ENCODE data around the gene ATP9A. TPM values are rescaled to one million over a fixed set of nuclear protein-coding genes. Genes with fewer than 3 reads are reported as not detected.

ATP9A gene
- total and polyA plus RNA-seq, 10 of the 15 experiments (the other 5 are each of a cell fraction or from before 2014, with no cell fraction given) = 0.03 to 0.81 (median 0.14) TPM

DNA sequence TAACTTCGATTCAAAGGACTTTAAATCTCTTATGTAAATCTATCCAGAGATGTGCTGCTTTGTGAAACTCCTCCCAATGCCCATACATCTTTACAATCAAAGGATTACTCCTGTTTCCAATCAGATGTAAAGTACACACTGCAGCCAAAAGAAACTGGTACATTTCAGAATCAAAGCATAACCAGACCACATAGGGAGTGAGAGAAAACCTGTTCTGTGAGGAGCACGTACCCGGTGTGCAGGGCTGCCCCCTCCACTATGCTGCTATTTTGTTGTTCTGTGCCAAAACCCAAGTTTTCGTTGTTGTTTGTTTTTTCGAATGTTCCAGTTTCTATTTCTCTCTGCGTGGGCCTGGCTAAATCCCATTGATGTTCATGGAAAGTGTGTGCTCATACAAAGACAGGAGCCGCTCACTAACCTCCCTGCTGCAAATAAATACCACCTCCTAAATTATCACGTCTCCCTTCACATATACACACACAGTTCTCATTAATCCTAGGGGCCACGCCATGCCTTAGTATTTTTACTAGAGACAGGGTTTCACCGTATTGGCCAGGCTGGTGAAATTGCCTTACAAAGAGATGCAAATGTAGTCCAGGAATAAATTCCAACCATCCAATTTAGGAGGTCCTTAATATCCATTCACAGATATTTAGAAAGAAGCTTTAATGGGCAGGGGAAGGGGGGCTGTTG, 52.9 kb downstream of the ATP9A start (continued):
- TF ChIP-seq, protein P1, sequence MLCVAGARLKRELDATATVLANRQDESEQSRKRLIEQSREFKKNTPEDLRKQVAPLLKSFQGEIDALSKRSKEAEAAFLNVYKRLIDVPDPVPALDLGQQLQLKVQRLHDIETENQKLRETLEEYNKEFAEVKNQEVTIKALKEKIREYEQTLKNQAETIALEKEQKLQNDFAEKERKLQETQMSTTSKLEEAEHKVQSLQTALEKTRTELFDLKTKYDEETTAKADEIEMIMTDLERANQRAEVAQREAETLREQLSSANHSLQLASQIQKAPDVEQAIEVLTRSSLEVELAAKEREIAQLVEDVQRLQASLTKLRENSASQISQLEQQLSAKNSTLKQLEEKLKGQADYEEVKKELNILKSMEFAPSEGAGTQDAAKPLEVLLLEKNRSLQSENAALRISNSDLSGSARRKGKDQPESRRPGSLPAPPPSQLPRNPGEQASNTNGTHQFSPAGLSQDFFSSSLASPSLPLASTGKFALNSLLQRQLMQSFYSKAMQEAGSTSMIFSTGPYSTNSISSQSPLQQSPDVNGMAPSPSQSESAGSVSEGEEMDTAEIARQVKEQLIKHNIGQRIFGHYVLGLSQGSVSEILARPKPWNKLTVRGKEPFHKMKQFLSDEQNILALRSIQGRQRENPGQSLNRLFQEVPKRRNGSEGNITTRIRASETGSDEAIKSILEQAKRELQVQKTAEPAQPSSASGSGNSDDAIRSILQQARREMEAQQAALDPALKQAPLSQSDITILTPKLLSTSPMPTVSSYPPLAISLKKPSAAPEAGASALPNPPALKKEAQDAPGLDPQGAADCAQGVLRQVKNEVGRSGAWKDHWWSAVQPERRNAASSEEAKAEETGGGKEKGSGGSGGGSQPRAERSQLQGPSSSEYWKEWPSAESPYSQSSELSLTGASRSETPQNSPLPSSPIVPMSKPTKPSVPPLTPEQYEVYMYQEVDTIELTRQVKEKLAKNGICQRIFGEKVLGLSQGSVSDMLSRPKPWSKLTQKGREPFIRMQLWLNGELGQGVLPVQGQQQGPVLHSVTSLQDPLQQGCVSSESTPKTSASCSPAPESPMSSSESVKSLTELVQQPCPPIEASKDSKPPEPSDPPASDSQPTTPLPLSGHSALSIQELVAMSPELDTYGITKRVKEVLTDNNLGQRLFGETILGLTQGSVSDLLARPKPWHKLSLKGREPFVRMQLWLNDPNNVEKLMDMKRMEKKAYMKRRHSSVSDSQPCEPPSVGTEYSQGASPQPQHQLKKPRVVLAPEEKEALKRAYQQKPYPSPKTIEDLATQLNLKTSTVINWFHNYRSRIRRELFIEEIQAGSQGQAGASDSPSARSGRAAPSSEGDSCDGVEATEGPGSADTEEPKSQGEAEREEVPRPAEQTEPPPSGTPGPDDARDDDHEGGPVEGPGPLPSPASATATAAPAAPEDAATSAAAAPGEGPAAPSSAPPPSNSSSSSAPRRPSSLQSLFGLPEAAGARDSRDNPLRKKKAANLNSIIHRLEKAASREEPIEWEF (IDR thresholded peaks at IDR 0.05; ENCODE audit: insufficient replicate concordance, low read depth, low read length) = no peak

DNA sequence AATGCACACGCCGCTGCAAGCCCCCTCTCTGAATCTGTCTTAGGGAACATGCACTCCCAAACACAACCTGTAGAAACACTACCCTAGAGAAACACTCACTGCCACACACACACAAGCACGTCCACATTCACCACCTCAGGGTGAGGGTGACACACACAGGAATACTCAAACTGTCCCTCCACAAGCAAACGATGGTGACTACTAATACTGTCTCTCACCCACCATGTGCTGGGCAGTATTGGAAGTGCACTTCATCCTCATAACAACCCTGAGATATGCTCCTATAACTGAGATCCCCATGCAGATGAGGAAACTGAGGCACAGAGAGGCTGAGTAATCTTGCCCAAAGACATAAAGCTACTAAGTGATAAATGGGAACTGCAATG, 55.0 kb downstream of the ATP9A start:
- H3K9ac ChIP-seq (ENCODE audit: control insufficient read depth, insufficient read depth, low read length) = no peak overlapping the region
- H3K9me3 ChIP-seq (replicated peaks; ENCODE audit: control insufficient read depth, insufficient read depth, low read length) = no peaks in the 10 kb centered on the region
- H3K4me2 ChIP-seq (ENCODE audit: control insufficient read depth, insufficient read depth) = no peak overlapping the region
- CTCF ChIA-PET = no interaction called here
- POLR2A ChIA-PET = no interaction called here
- no peak overlapping the region for H3K27ac ChIP-seq (ENCODE audit: control insufficient read depth, insufficient read depth)
- no peaks in the 10 kb centered on the region for H3K36me3 ChIP-seq (ENCODE audit: control insufficient read depth in 2 of 2, insufficient read depth in 2 of 2, low read length in 1 of 2)
- TF ChIP-seq HDGF (IDR thresholded peaks at IDR 0.05) = no peak
- TF ChIP-seq ZNF274 (IDR thresholded peaks at IDR 0.05; ENCODE audit: insufficient read depth, insufficient read length) = no peak
- intact Hi-C loops (cut with micrococcal nuclease; ENCODE audit: unreplicated experiment) = no loop called here
- SMC1A ChIA-PET (ENCODE audit: uncharacterized antibody, unreplicated experiment) = no interaction called here
- no TSS peak for BruUV-seq (replicated peaks)
- no peak overlapping the region for H2AFZ ChIP-seq (ENCODE audit: control insufficient read depth, low read depth, low read length)
- ATAC-seq (no peak), DNase-seq (ENCODE audit: low read depth, low spot score) (no peak), FAIRE-seq (no peak)
- no peak overlapping the region for H3K4me3 ChIP-seq
- no peaks in the 10 kb centered on the region for H3K27me3 ChIP-seq (replicated peaks in 1 of 2; ENCODE audit: control insufficient read depth in 2 of 2, insufficient read depth in 2 of 2, low read length in 1 of 2)
- H4K20me1 ChIP-seq (ENCODE audit: control insufficient read depth, insufficient read depth) = no peaks in the 10 kb centered on the region
- H3K79me2 ChIP-seq (ENCODE audit: control insufficient read depth, insufficient read depth, low read length) = no peaks in the 10 kb centered on the region
- no peaks in the 10 kb centered on the region for H3K4me1 ChIP-seq (ENCODE audit: control insufficient read depth, insufficient read depth, low read length)
- 51% methylated on average over 4 of the region's 4 CpGs for WGBS (ENCODE audit: insufficient coverage, insufficient replicate concordance, low lambda C conversion rate, missing lambda C conversion rate)
- in situ Hi-C loops (cut with MboI) = no loop called here
- RAD21 ChIA-PET (ENCODE audit: unreplicated experiment) = no interaction called here

All from GM12878 (cell line).